HL-60 (cell line): Measurements from ENCODE around the gene ITPK1.

Experiments
- POLR2AphosphoS5 ChIP-seq: IDR thresholded peaks from 2 replicates; pipeline ENCODE4 v1.6.1; 2012; ENCODE audit warnings: low read depth
- SPI1 ChIP-seq: IDR thresholded peaks from 2 replicates; pipeline ENCODE4 v1.6.1; 2012; ENCODE audit warnings: low read depth, mild to moderate bottlenecking, borderline replicate concordance
- TF ChIP-seq, protein P1 (sequence below): IDR thresholded peaks from one replicate; pipeline ENCODE4 v1.5.1; 2011; ENCODE audit warnings: low read length, control low read depth, inconsistent platforms; ENCODE audit not compliant: insufficient read depth
- TF ChIP-seq, protein P2 (sequence below): IDR thresholded peaks from 2 replicates; pipeline ENCODE4 v1.6.1; 2012; ENCODE audit warnings: low read depth; ENCODE audit not compliant: insufficient replicate concordance

GRCh38 chr14:93033084-93033982, 82.4 kb downstream of the ITPK1 start:
- TF ChIP-seq POLR2AphosphoS5 (no peak), SPI1 (no peak)
- TF ChIP-seq, protein P1, sequence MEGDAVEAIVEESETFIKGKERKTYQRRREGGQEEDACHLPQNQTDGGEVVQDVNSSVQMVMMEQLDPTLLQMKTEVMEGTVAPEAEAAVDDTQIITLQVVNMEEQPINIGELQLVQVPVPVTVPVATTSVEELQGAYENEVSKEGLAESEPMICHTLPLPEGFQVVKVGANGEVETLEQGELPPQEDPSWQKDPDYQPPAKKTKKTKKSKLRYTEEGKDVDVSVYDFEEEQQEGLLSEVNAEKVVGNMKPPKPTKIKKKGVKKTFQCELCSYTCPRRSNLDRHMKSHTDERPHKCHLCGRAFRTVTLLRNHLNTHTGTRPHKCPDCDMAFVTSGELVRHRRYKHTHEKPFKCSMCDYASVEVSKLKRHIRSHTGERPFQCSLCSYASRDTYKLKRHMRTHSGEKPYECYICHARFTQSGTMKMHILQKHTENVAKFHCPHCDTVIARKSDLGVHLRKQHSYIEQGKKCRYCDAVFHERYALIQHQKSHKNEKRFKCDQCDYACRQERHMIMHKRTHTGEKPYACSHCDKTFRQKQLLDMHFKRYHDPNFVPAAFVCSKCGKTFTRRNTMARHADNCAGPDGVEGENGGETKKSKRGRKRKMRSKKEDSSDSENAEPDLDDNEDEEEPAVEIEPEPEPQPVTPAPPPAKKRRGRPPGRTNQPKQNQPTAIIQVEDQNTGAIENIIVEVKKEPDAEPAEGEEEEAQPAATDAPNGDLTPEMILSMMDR, result no peak
- TF ChIP-seq, protein P2, sequence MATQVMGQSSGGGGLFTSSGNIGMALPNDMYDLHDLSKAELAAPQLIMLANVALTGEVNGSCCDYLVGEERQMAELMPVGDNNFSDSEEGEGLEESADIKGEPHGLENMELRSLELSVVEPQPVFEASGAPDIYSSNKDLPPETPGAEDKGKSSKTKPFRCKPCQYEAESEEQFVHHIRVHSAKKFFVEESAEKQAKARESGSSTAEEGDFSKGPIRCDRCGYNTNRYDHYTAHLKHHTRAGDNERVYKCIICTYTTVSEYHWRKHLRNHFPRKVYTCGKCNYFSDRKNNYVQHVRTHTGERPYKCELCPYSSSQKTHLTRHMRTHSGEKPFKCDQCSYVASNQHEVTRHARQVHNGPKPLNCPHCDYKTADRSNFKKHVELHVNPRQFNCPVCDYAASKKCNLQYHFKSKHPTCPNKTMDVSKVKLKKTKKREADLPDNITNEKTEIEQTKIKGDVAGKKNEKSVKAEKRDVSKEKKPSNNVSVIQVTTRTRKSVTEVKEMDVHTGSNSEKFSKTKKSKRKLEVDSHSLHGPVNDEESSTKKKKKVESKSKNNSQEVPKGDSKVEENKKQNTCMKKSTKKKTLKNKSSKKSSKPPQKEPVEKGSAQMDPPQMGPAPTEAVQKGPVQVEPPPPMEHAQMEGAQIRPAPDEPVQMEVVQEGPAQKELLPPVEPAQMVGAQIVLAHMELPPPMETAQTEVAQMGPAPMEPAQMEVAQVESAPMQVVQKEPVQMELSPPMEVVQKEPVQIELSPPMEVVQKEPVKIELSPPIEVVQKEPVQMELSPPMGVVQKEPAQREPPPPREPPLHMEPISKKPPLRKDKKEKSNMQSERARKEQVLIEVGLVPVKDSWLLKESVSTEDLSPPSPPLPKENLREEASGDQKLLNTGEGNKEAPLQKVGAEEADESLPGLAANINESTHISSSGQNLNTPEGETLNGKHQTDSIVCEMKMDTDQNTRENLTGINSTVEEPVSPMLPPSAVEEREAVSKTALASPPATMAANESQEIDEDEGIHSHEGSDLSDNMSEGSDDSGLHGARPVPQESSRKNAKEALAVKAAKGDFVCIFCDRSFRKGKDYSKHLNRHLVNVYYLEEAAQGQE, result no peak
